SU-DHL-6 (cell line): Measurements from ENCODE around the gene SLC22A23.

Source experiments
- H2AFZ ChIP-seq: fragments of 200-600 bp; sonication (generic); 2 replicates; pipeline ENCODE4 v1.6.1; 2014; ENCODE audit warnings: low read depth, mild to moderate bottlenecking, moderate library complexity, mixed read lengths, antibody characterized with exemption, low read length; ENCODE audit not compliant: severe bottlenecking
- H3F3A ChIP-seq: fragments of 200-600 bp; shearing (Covaris generic); 2 replicates; pipeline ENCODE4 v1.6.0; 2016; ENCODE audit warnings: antibody characterized with exemption, mild to moderate bottlenecking; ENCODE audit not compliant: insufficient read depth
- H3K27ac ChIP-seq: fragments of 200-600 bp; sonication (generic); 2 replicates; pipeline ENCODE4 v1.5.1; 2016; ENCODE audit warnings: low read depth, mild to moderate bottlenecking, low read length, moderate library complexity, mixed read lengths
- H3K27me3 ChIP-seq: fragments of 200-600 bp; sonication (generic), shearing (Covaris generic); 2 replicates; pipeline ENCODE4 v1.6.0; 2014; ENCODE audit warnings: mild to moderate bottlenecking, low read length
- H3K36me3 ChIP-seq: fragments of 200-600 bp; sonication (generic); 2 replicates; pipeline ENCODE4 v1.6.1; 2014; ENCODE audit warnings: mild to moderate bottlenecking, low read length, mixed read lengths
- H3K4me2 ChIP-seq: fragments of 300-600, 200-600 bp; shearing (Covaris generic), sonication (generic); 2 replicates; pipeline ENCODE4 v1.6.0; 2014; ENCODE audit warnings: low read length, low read depth, mild to moderate bottlenecking; ENCODE audit not compliant: poor library complexity, severe bottlenecking
- H3K4me3 ChIP-seq: fragments of 200-600 bp; sonication (generic); 2 replicates; pipeline ENCODE4 v1.5.1; 2014; ENCODE audit warnings: antibody characterized with exemption, low read length, mild to moderate bottlenecking, mixed read lengths; ENCODE audit not compliant: insufficient read depth, poor library complexity, severe bottlenecking
- H3K79me2 ChIP-seq: fragments of 200-600 bp; sonication (generic); 2 replicates; pipeline ENCODE4 v1.6.1; 2014; ENCODE audit warnings: mild to moderate bottlenecking, low read length, moderate library complexity; ENCODE audit not compliant: insufficient read depth
- H3K9ac ChIP-seq: fragments of 200-600 bp; sonication (generic); 2 replicates; pipeline ENCODE4 v1.7.0; 2014; ENCODE audit warnings: mild to moderate bottlenecking, low read length
- H3K9me2 ChIP-seq: fragments of 200-600 bp; sonication (generic); replicated peaks from 2 replicates; pipeline ENCODE4 v1.6.1; 2014; ENCODE audit warnings: low read length; ENCODE audit not compliant: insufficient read depth
- H3K9me3 ChIP-seq: fragments of 200-600 bp; sonication (generic); 2 replicates; pipeline ENCODE4 v1.6.1; 2014; ENCODE audit warnings: low read length, mixed read lengths; ENCODE audit not compliant: insufficient read depth
- H4K20me1 ChIP-seq: fragments of 200-600 bp; sonication (generic); 2 replicates; pipeline ENCODE4 v1.6.1; 2014; ENCODE audit warnings: low read depth, mild to moderate bottlenecking, antibody characterized with exemption, low read length, moderate library complexity, mixed read lengths
- CTCF ChIP-seq: fragments of 200-600 bp; sonication (generic); IDR thresholded peaks from one replicate; pipeline ENCODE4 v1.5.1; 2017; ENCODE audit warnings: antibody characterized with exemption, mild to moderate bottlenecking, low read length, moderate library complexity; ENCODE audit not compliant: insufficient read depth, poor library complexity, severe bottlenecking
- EZH2phosphoT487 ChIP-seq: fragments of 200-600 bp; sonication (generic), shearing (Covaris generic); conservative IDR thresholded peaks from 2 replicates; pipeline ENCODE4 v1.6.1; 2018; ENCODE audit warnings: mild to moderate bottlenecking, antibody characterized with exemption, low read length, moderate library complexity, mixed read lengths

The SLC22A23 gene

GRCh38 chr6:3280866-3281465, 175.9 kb downstream of the SLC22A23 start:
- no peaks in the 10 kb centered on the region for H3K79me2 ChIP-seq
- H3K4me3 ChIP-seq, result no peak overlapping the region
- no peaks in the 10 kb centered on the region for H3K36me3 ChIP-seq
- no peak overlapping the region for H3K4me2 ChIP-seq
- H3K9me3 ChIP-seq, result no peaks in the 10 kb centered on the region
- no peak overlapping the region for H2AFZ ChIP-seq
- no peaks in the 10 kb centered on the region for H4K20me1 ChIP-seq
- H3K27me3 ChIP-seq, result no peaks in the 10 kb centered on the region
- peaks cover 10% of the 10 kb centered on the region; the same call in 1 of the 2 replicates for H3F3A ChIP-seq
- TF ChIP-seq EZH2phosphoT487 (no peak), CTCF (no peak)
- H3K9ac ChIP-seq, result no peak overlapping the region
- H3K27ac ChIP-seq, result no peak overlapping the region
- H3K9me2 ChIP-seq, result no peaks in the 10 kb centered on the region

- Histone ChIP-seq H3K27ac (no peak overlapping the region), H3K9me2 (no peaks in the 10 kb centered on the region), H3K27me3 (no peaks in the 10 kb centered on the region), H3K4me2 (no peak overlapping the region), H2AFZ (no peak overlapping the region), H3F3A (peaks cover 10% of the 10 kb centered on the region; the same call in 1 of the 2 replicates), H4K20me1 (no peaks in the 10 kb centered on the region), H3K9me3 (no peaks in the 10 kb centered on the region), H3K4me3 (no peak overlapping the region), H3K36me3 (no peaks in the 10 kb centered on the region), H3K79me2 (no peaks in the 10 kb centered on the region), H3K9ac (no peak overlapping the region)
- TF ChIP-seq CTCF, result no peak
- TF ChIP-seq EZH2phosphoT487, result no peak
These were observed 176.8 kb downstream of the SLC22A23 start for GRCh38 chr6:3280091-3280490.

- Histone ChIP-seq H3K27me3 (no peaks in the 10 kb centered on the region), H3K9me3 (no peaks in the 10 kb centered on the region), H3K27ac (no peak overlapping the region), H3K9me2 (no peaks in the 10 kb centered on the region), H2AFZ (no peak overlapping the region), H3K9ac (no peak overlapping the region), H3F3A (peaks cover 10% of the 10 kb centered on the region; the same call in 1 of the 2 replicates), H3K36me3 (no peaks in the 10 kb centered on the region), H3K4me2 (no peak overlapping the region), H3K79me2 (no peaks in the 10 kb centered on the region), H3K4me3 (no peak overlapping the region), H4K20me1 (no peaks in the 10 kb centered on the region)
- TF ChIP-seq CTCF (no peak), EZH2phosphoT487 (no peak)
These were observed 178.2 kb downstream of the SLC22A23 start for GRCh38 chr6:3278691-3279090.
